ENCODE results near the gene STK32B. TPM values are rescaled to one million over a fixed set of nuclear protein-coding genes. Genes with fewer than 3 reads are reported as not detected.

STK32B gene
- total and polyA plus RNA-seq, 2 of the 4 experiments (the other 2 are of a cell fraction), result 5.5 to 6.3 TPM

DNA sequence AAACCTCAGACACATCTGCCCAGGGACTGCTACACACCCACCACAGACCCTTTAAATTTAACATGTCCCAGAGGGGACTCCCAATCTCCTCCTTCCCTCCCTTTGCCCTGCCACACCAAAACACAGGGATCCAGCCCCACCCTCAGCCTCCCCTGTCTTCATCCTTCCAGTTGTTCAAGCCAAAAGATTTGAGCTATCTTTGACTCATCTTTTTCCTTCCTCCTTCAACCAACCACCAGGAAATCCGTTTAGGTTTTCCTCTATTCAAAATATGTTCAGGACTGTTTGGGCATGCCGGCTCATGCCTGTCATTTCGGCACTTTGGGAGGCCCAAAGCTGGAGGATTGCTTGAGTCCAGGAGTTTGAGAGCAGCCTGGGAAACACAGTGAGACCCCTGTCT lies 6.9 kb upstream of the STK32B start:
- Histone ChIP-seq H3K27ac (ENCODE audit: insufficient read depth, low read length) (no peak overlapping the region), H3K4me1 (ENCODE audit: control insufficient read depth, insufficient read depth, low read length) (peaks cover 6% of the 10 kb centered on the region; the same call in 1 of the 2 replicates)

More for the DNA sequence above, 6.9 kb upstream of the STK32B start:
- H3K56ac ChIP-seq (ENCODE audit: extremely low read depth, insufficient read depth, low read length), result no peak overlapping the region
- H2BK15ac ChIP-seq (ENCODE audit: low read depth, low read length), result no peak overlapping the region
- peaks cover 7% of the 10 kb centered on the region for H3K9me1 ChIP-seq (ENCODE audit: insufficient read depth, low read length)
- H2AFZ ChIP-seq (replicated peaks; ENCODE audit: low read length, poor library complexity), result no peak overlapping the region
- no peak overlapping the region for H3K18ac ChIP-seq (ENCODE audit: low read depth, low read length)
- H4K20me1 ChIP-seq (ENCODE audit: insufficient read depth, low read length), result no peaks in the 10 kb centered on the region
- no CpG with 5 or more reads among the region's 3 CpGs for WGBS, 2 experiments (ENCODE audit: extremely low coverage in 2 of 2, insufficient read length in 1 of 2)
- H2AK5ac ChIP-seq (ENCODE audit: low read depth, low read length), result no peak overlapping the region
- H3K36me3 ChIP-seq (ENCODE audit: control insufficient read depth, insufficient read depth, low read length), result no peaks in the 10 kb centered on the region
- in situ Hi-C loops (cut with MboI; ENCODE audit: low sequenced_read_pairs), result loop anchor here (10.0 kb wide), 1 partner anchor 750 kb away; no protein-coding TSS in a partner anchor
- ATAC-seq (ENCODE audit: low read depth), result no peak
- no peak overlapping the region for H3K9ac ChIP-seq (ENCODE audit: low read depth, low read length)
- H2BK5ac ChIP-seq (ENCODE audit: low read depth, low read length, poor library complexity, severe bottlenecking), result no peak overlapping the region
- POLR2A ChIA-PET (ENCODE audit: unreplicated experiment), result no interaction called here
- no peak overlapping the region; the same call in 1 of the 2 replicates for H4K91ac ChIP-seq (ENCODE audit: insufficient read depth, low read depth, low read length)
- H3K9me3 ChIP-seq (ENCODE audit: control insufficient read depth, insufficient read depth, low read length), result no peaks in the 10 kb centered on the region
- no peak overlapping the region for H3K14ac ChIP-seq (replicated peaks; ENCODE audit: low read depth, low read length)
- H3K27me3 ChIP-seq (ENCODE audit: control insufficient read depth, insufficient read depth, low read length), result no peaks in the 10 kb centered on the region; the same call in none of the 2 replicates
- no peak overlapping the region for H3K4me2 ChIP-seq (ENCODE audit: low read depth, low read length)
- no TSS peak for BruUV-seq (replicated peaks)
- H2BK20ac ChIP-seq (ENCODE audit: low read depth, low read length), result peak overlapping the region; percentile 42; the same call in 1 of the 2 replicates
- no peak overlapping the region for H2AK9ac ChIP-seq (replicated peaks; ENCODE audit: low read depth, low read length, poor library complexity)
- H4K5ac ChIP-seq (ENCODE audit: low read depth, low read length), result no peak overlapping the region
- dilution Hi-C loops (cut with HindIII; ENCODE audit: low sequenced_read_pairs, unreplicated experiment), result no loop called here
- no peak overlapping the region for H3K4me3 ChIP-seq (ENCODE audit: insufficient read depth, low read depth, low read length)
- TF ChIP-seq FOS (IDR thresholded peaks at IDR 0.05; ENCODE audit: low read depth, low read length) (no peak), RAD21 (IDR thresholded peaks at IDR 0.05; ENCODE audit: low read length) (no peak), NFE2L2 (IDR thresholded peaks at IDR 0.05; ENCODE audit: low read depth, low read length) (no peak), SMC3 (IDR thresholded peaks at IDR 0.05; ENCODE audit: low read depth, low read length) (no peak), MAZ (IDR thresholded peaks at IDR 0.05; ENCODE audit: borderline replicate concordance, low read depth, low read length) (no peak), BHLHE40 (IDR thresholded peaks at IDR 0.05; ENCODE audit: low read depth, low read length) (no peak), RCOR1 (IDR thresholded peaks at IDR 0.05; ENCODE audit: insufficient replicate concordance, low read length) (no peak), MAFK (IDR thresholded peaks at IDR 0.05; ENCODE audit: low read depth, low read length) (no peak), MXI1 (IDR thresholded peaks at IDR 0.05; ENCODE audit: borderline replicate concordance, low read depth, low read length) (no peak), CHD1 (IDR thresholded peaks at IDR 0.05; ENCODE audit: low read depth, low read length) (no peak), CEBPB (IDR thresholded peaks at IDR 0.05; ENCODE audit: low read depth, low read length) (no peak), POLR2A (IDR thresholded peaks at IDR 0.05; ENCODE audit: low read depth, low read length) (no peak), RFX5 (IDR thresholded peaks at IDR 0.05; ENCODE audit: low read depth, low read length) (no peak)
- TF ChIP-seq, protein P1, sequence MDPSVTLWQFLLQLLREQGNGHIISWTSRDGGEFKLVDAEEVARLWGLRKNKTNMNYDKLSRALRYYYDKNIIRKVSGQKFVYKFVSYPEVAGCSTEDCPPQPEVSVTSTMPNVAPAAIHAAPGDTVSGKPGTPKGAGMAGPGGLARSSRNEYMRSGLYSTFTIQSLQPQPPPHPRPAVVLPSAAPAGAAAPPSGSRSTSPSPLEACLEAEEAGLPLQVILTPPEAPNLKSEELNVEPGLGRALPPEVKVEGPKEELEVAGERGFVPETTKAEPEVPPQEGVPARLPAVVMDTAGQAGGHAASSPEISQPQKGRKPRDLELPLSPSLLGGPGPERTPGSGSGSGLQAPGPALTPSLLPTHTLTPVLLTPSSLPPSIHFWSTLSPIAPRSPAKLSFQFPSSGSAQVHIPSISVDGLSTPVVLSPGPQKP (IDR thresholded peaks at IDR 0.05; ENCODE audit: borderline replicate concordance, low read depth, low read length), result no peak
- TF ChIP-seq, protein P2, sequence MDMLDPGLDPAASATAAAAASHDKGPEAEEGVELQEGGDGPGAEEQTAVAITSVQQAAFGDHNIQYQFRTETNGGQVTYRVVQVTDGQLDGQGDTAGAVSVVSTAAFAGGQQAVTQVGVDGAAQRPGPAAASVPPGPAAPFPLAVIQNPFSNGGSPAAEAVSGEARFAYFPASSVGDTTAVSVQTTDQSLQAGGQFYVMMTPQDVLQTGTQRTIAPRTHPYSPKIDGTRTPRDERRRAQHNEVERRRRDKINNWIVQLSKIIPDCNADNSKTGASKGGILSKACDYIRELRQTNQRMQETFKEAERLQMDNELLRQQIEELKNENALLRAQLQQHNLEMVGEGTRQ (IDR thresholded peaks at IDR 0.05; ENCODE audit: low read depth, low read length), result no peak
- TF ChIP-seq, protein P3, sequence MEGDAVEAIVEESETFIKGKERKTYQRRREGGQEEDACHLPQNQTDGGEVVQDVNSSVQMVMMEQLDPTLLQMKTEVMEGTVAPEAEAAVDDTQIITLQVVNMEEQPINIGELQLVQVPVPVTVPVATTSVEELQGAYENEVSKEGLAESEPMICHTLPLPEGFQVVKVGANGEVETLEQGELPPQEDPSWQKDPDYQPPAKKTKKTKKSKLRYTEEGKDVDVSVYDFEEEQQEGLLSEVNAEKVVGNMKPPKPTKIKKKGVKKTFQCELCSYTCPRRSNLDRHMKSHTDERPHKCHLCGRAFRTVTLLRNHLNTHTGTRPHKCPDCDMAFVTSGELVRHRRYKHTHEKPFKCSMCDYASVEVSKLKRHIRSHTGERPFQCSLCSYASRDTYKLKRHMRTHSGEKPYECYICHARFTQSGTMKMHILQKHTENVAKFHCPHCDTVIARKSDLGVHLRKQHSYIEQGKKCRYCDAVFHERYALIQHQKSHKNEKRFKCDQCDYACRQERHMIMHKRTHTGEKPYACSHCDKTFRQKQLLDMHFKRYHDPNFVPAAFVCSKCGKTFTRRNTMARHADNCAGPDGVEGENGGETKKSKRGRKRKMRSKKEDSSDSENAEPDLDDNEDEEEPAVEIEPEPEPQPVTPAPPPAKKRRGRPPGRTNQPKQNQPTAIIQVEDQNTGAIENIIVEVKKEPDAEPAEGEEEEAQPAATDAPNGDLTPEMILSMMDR (conservative IDR thresholded peaks at IDR 0.05; ENCODE audit: low read depth, low read length), result no peak
- intact Hi-C loops (cut with micrococcal nuclease), result no loop called here
- H3K23ac ChIP-seq (ENCODE audit: low read depth, low read length), result no peak overlapping the region
- no peak for DNase-seq
- H3K79me1 ChIP-seq (ENCODE audit: low read depth in 1 of 2, low read length in 2 of 2), result peaks cover 0 to 3% of the 10 kb centered on the region in 2 experiments; a peak in 1 of 4 replicates
- H2BK120ac ChIP-seq (ENCODE audit: low read depth, low read length), result no peak overlapping the region; the same call in 1 of the 2 replicates
- H3K4ac ChIP-seq (ENCODE audit: low read depth, low read length), result no peak overlapping the region; the same call in 1 of the 2 replicates
- CTCF ChIA-PET, result no interaction called here
- H4K8ac ChIP-seq (ENCODE audit: low read depth in 2 of 2, low read length in 2 of 2), result no peak overlapping the region; a peak in 1 of 4 replicates
